UCSD-AML1 (cell line): ENCODE measurements around the gene ROCK2.

Source experiments
- DNase-seq: peaks from one replicate; lab custom pipeline; 2025; ENCODE audit not compliant: unreplicated experiment; lab: John Stamatoyannopoulos, UW

ROCK2 gene

DNA sequence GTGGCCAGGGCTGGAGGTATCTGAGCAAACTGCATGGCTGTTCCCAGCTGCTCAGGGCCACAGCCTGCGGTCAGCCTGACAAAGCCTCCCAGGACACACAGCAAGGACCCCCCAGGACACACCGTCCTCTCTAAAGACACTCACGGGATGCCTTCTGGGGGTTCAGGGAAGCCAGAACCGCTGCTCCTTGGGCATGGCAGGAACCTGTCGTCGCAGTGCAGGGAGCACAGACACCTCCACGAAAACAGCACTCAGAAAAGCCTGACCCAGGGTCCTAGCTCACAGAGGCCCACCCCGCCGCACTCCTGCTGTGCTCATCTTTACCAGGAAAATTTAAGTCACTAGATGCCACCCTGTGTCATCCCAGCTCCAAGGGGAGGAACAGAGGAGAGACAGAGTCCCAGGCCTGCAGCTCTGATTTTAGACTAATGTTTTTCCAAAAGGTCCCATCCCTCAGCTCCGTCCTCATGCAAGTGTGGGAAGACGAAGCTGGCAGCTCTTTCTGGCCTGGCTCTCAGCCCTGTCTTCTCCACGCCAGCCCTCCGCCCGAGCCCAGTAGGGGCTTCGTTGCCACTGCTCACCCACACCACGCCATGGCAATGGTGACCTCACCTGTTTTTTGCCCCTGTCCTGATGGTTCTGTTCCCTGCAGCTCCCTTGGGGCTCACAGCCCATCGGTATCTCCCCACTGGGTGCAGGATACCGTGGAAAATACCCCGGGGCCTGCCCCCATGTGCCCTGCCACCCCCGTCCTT lies 213.1 kb downstream of the ROCK2 start:
- DNase-seq, result no peak
